GM19328 (cell line): ENCODE results near the gene MED12L.
A peak's percentile ranks its signal among the peaks of the same experiment; 100 is the strongest.
"Not testable (repeated sequence)": the region's sequence is repeated elsewhere in the genome, so short reads cannot be mapped to it uniquely, and the experiment has no call there.

Source experiments
- ATAC-seq: cut with Tn5 transposase; IDR thresholded peaks from one replicate; pipeline ENCODE4 v1.9.1; 2021; ENCODE audit warnings: mild to moderate bottlenecking, moderate library complexity; ENCODE audit not compliant: unreplicated experiment

Gene MED12L, protein sequence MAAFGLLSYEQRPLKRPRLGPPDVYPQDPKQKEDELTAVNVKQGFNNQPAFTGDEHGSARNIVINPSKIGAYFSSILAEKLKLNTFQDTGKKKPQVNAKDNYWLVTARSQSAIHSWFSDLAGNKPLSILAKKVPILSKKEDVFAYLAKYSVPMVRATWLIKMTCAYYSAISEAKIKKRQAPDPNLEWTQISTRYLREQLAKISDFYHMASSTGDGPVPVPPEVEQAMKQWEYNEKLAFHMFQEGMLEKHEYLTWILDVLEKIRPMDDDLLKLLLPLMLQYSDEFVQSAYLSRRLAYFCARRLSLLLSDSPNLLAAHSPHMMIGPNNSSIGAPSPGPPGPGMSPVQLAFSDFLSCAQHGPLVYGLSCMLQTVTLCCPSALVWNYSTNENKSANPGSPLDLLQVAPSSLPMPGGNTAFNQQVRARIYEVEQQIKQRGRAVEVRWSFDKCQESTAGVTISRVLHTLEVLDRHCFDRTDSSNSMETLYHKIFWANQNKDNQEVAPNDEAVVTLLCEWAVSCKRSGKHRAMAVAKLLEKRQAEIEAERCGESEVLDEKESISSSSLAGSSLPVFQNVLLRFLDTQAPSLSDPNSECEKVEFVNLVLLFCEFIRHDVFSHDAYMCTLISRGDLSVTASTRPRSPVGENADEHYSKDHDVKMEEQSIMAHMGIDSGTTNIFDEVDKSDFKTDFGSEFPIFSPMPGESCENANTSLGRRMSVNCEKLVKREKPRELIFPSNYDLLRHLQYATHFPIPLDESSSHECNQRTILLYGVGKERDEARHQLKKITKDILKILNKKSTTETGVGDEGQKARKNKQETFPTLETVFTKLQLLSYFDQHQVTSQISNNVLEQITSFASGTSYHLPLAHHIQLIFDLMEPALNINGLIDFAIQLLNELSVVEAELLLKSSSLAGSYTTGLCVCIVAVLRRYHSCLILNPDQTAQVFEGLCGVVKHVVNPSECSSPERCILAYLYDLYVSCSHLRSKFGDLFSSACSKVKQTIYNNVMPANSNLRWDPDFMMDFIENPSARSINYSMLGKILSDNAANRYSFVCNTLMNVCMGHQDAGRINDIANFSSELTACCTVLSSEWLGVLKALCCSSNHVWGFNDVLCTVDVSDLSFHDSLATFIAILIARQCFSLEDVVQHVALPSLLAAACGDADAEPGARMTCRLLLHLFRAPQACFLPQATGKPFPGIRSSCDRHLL (N-terminal part only)

DNA sequence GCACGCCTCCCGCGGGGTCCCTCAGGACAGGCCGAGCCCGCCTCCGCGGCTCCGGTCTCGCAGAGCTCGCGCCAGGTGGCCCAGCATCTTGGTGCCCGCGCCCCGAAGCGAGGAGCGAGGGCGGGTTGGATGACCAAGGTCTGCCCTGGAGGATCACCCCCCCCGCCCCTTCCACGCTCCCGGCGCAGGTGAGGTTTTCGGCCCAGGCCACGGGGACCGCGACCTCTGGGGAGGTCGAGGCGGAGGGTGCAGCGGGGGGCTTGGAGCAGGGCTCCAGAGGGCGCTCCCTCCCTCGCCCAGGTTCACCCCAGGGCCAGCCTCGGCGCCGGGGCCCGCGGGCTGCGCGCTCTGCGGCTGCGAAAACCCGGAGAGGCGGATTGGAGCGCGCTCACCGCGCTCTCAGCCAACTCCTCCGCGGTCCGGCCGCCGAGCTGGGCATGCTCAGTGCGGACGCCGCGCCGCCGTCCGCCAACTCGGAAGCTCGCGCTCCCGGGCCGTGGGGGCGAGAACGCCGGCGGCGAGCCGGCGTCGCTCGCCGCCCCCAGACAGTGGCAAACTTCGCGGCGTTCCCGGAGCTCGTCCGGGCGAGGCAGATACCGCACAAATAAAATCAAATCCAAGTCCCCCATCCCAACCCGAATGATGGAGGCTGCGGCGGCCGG is at the start of gene MED12L:
TSS of gene MED12L (plus strand) at position 438 of the 662 bp plus-strand sequence. CDS start 1,263 bp downstream, outside the sequence.
- peak; percentile 55 for ATAC-seq

DNA sequence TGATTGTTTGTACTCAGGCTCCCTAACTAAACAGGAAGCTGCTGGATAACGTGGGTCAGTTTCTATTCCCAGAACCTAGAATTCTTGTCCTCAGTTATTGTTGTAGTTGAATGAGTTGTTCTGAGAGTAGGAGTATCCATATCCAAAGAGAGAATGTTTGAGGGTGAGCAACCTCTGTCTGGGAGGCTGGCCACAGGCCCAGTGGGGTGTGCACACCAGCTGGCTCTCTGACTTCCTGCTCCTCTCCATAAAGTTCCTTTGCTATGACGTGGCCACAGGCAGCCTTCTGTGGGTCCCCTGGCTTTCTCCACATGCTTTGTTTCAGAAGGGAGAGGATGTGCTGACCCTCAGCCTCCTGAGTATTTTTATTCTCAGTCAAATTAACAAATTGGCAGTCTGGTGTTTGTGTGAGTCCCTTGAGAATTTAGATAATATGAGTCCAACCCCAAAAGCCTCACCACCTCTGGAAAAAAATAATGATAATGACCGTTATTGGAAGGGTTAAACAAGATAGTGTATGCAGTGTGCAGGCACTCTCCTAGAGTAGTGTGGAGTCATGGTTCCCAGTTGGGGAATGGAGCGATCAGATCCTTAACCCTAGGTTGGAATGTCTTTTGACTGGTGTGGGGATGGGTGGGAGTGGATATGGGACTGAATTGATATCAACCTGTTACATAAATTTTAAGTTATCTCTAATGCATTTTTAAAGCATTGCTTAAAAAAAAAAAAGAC is 47.6 kb upstream of the MED12L start:
- no peak for ATAC-seq

DNA sequence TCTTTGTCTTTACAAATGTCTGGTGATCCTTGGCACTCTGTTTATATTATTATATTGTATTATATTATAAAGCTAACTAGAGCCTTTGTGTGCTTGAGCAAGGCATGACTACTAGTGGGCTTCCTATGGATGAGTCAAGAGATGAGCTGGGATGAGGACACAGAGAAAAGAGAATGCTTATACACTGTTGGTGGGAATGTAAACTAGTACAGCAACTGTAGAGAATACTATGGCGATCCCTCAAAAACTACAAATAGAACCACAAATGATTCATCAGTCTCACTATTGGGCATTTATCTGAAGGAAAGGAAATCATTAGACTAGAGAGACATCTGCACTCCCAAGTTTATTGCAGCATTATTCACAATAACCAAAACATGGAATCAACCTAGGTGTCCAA is 40.8 kb upstream of the MED12L start:
- ATAC-seq = no peak

DNA sequence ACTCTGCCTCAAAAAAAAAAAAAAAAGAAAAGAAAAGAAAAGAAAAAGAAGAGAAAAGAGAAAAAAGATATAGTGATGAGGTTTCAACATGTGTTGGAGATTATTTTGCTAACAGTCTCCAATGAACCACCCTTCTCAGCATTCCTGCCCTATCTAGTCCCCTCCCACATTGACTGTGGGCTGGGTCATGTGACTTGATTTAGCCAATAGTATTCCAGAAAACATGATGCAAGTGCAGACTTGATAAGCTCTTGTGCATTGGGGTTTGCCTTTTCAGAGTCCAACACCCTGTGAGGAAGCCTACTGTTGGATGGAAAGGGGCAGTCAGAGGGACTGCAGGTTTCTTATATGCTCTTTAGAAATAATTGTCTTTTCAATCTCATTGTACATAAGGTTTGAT is 37.8 kb upstream of the MED12L start:
- ATAC-seq = no peak

DNA sequence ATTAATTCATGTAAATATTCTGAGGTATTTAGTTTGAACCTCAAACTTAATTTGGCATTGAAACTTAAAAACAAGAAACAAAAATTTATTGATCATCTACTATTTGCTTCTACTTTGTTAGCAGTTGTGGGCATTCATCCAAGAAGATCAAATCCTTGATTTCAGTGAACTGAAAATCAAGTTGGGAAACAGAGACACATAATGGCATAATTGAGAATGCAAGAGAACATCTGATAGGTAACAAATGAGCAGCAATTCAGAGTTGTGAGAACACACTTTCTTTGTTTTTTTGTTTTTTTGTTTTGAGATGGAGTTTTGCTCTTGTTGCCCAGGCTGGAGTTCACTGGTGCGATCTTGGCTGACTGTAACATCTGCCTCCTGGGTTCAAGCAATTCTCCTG is 33.9 kb upstream of the MED12L start:
- ATAC-seq = no peak

DNA sequence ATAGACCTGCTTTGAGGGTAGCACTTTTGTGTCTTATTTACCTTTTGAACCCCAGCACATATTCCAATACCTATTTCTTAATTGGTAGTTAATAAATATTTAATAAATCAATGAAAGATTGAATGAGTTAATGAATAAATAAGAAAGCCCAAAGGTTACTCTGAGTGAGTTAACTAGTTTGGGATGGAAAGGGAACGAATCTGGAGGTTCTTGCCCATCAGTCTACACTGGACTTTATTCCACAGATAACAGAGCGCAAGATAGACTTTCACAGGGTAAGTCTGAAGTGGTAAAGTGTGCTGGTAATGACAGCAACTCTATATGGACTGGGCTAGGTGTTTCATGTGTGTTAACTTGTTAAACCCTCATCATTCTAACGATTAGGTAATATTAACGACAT is 33.1 kb upstream of the MED12L start:
- no peak for ATAC-seq

DNA sequence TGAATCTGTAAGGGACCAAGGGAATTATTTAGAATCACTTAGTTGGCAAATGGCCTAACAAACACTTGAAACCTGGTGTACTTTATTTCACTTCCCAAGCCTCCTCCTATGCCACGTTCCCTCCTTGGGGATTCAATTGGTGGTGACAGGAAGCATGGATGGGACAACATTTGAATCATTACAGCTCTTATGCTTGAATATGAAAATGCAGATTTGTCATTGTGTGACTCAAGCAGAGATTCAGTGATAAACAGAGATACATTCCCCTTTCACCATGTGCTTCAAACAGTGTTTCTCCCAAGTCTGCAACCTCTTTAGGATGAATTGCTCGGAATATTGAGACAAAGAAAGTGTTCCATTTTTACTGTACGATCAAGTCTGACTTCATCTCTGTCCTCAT is 32.7 kb upstream of the MED12L start:
- ATAC-seq = no peak

DNA sequence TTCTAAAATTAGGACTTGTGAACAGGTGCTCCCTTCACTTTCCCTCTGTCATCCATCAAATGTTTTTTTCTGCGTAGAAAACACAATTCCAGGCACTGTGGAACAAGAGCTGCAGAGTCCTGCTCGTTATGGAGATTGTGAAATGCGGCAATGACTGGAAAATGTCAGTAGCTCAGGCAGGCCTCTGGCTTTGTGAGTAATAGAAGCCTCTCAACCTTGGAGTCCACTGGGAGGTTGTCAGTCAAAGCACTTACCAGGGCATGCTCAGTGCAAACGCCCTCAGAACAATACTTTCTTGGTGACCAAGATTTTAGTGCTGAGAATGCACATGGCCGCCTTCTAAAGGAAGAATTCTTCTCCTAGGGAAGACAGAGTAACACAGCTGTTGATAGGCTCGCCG is 26.7 kb upstream of the MED12L start:
- ATAC-seq = no peak

DNA sequence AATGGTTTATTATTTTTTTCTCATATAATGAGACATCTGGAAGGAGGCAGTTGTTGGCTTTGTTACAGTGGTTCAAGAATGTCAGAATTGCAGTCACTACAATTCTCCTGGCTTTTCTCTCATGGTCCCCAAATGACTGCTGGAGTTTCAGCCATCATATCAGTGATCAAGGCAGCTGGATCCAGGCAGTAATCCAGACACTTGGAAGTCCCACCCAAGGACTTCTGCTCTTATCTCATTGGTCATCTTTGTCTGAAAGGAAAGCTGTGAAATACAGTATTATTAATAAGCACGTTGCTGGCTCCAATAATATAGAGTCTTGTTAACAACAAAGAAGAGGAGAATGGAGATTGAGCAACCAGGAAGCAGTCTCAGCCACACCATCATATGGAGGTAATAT is 22.9 kb upstream of the MED12L start:
- ATAC-seq = no peak

DNA sequence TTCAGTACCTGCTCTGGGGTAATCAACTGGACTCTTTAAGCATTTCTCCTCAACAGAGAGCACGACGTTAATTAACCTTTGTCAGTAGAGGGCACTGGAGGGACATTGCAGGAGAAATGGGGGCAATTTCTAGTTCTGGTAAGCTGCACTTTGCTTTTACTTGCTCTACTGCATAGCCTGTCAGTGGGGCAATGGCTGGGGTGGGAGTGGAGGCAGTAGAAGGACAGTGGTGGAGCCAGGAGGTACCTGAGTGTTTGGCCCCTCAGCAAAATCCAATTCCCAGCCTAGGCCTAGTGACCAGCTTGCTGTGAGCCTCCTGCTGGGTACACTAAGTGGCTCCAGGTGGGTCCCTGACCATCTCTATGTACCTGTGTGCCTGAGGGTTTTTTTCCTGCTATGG is 18.3 kb upstream of the MED12L start:
- no peak for ATAC-seq

DNA sequence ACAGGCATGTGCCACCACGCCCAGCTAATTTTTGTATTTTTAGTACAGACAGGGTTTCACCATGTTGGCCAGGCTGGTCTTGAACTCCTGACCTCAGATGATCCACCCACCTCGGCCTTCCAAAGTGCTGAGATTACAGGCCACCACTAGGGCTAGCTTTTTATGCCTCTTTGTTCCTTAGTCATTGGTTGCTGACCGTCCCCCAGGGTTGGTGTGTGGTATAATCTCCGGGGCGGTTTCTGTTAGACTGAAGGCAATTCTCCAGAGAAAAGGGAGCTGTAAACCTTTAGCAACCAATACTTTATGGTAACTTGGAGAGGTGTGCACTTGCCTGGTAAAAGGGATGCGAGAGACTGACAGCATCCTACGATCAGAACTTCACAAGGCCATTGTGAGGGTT is 12.6 kb upstream of the MED12L start:
- not testable (repeated sequence) for ATAC-seq

DNA sequence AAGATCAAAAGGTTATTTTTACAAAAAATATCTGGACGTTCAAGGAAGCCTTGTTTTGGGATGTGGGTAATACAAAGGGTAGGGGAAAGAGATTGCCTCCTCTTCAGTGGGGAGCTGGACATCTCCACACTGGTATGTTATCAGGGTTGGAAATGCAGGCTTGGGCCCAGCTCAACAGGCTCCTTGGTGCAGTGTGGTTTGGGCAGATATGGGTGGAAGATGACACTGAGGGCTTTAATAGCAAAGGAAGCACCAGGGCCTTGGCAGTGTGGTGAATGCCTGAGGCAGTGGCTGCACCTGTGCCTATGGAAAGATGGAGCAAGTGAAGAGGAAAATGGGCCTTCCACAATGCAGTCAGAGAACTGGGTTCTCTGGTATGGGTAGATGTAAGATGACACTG is 11.2 kb upstream of the MED12L start:
- no peak for ATAC-seq

DNA sequence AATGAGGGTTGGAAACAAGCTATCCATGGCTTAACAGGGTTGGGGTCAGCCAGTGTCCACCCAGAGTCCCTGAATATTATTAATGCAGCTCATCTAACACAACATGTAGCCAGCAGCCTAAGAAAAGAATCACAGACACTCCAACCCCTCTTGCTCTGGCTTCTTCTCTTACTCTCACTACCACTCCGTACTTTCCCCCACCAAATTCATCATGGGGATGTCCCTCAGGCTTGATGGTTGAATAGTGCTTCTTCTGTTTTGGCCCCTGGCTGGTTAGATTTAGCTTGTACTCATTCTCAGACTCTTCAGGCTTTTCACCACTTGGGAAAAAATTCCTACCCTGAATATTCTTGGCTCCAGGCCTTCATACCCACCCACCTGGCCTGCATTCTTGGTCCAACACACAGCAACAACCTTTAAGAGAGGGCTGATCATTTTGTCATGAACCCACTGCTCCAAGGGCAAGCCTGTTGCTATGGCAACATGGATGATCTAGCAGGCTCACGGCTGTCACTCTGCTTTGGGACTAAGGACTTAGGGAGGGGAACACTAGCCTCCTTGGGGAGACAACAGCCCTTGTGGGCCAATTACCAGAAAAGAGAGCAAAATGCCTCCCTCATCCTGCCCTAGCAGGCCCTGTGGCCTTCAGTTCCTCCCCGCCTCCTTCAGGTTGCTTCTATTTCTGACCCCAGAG is 9.4 kb upstream of the MED12L start:
- no peak for ATAC-seq

DNA sequence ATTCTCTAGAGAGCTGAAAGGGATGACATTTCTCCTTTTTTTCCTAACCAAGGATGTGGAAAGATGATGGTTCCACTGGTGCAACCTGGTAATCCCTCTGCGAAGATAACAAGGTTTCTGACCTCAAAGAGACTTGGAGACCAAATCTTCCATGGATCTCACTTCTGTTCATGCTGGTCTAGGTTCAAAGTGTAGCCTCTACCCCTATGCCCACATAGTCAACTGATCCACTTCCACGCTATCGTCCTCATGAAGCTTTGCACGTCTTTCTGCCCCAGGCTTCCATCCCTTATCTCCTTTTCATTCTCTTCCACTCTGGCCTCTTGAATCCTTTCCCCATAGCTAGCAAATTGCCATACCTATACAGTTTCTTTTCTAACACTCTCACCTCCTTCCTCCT is 8.8 kb upstream of the MED12L start:
- ATAC-seq = no peak

DNA sequence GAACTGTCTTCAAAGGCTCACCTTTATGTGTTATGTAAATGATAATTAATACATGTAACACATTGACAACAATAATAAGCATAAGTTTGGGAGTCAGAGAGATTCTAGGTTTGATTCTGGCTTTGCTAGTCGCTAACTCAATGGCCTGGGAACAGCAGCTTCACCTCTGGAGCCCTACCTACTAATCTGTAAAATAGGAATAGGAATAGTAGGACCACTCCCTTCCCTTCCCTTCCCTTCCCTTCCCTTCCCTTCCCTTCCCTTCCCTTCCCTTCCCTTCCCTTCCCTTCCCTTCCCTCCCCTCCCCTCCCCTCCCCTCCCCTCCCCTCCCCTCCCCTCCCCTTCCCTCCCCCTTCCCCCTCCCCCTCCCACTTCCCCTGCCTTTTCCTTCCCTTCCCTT is 4.4 kb upstream of the MED12L start:
- not testable (repeated sequence) for ATAC-seq

DNA sequence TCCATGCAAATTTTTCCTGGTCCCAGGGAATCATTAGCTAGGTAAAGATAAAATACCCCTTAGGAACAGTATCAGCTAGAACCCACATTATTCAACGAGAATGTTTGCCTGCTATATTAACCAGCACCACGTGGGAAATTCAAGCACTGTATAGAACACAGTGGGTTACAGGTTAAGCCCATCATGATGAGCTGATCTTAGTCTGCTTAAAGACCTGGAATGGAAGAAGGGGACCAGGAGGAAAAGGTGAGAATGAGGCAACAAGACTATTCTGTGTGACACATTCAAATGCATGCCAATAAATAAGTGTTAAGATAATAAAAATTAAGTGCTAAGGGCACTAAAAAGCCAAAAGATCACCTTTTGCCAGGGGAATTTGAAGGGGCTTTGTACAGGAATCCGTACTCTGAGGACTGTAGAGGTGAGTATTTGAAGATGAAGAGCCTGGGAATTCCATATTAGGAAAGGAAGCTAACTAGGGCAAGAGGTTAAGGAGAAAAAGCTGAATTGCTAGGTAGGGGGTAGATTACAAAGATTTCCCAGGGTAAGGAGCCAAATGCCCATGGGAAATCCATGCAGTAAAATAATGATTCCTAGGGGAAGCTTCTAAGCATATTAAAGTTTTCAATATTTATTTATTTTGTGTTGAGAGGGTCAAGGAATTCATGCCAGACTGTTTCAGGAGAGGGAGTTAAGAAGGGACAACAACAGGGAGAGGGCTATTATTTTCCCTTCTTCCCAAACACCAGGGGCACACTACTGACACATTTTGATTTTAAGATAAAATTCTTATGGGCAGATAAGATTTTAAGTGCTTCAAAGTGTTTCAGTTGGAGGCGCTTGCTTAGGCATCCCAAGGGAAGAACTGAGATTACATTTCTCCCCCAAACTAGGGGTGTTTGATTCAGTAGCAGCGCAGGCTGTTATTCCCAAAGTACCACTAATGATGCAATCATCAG is 2.3 kb upstream of the MED12L start:
- ATAC-seq = no peak

DNA sequence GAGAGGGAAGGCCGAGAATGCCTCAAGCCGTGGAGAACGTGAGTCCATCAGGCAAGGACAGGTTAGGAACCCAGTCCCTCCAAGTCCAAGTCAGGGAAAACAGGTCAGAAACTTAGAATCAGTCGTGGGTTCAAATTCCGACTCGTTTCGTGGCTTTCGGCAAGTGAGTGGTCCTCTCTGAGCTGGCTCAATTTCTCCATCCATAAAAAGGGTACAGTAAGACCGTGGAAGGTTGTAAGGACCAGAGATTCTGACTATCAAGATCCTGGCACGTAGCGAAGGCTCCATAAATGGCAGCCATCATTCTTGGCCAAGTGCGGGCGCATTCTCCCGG is 604 bp upstream of the MED12L start:
- no peak for ATAC-seq

DNA sequence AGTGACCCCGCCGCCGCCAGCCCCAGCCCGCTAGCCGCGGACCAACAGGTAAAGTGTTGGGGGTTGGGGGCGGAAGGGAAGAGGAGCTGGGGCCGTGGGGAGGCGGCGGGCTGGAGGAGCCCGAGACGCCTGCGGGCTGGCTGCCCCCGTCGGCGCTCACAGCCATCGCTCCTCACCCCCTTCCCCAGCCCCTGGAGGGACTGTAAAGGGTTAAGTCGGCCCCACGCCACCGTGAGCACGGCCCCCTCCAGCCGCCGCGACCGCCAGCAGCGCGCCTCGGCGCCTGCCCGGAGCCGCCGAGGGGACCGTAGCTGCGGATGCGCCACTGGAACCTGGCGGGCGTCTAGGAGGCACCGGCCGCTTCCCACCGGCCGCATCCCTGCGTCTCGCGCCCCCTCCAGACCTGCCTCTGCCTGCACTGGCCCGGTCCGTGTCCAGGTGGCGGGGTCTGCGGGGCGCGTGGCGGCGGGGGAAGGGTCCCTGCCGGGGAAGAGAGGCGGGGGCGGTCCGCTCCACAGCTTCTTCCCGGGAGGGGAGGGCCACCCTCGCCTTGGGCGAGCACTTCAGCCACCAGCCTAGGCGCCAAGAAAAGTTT is 522 bp downstream of the MED12L start:
- ATAC-seq = peak; percentile 9
